Endothelial cell of umbilical vein (primary cell): ENCODE results near the gene FAM43B.

Source experiments
- CTCF ChIP-seq, 2 donors: IDR thresholded peaks; 1 replicate in 1 of 2; 2 replicates in 1 of 2; pipeline ENCODE4 v1.5.1; 2011; ENCODE audit warnings: low read length in 2 of 2, mild to moderate bottlenecking in 2 of 2, moderate library complexity in 2 of 2, control low read depth in 1 of 2, inconsistent platforms in 1 of 2, low read depth in 1 of 2; ENCODE audit not compliant: insufficient read depth in 1 of 2; ENCODE audit errors: extremely low read depth in 1 of 2
- EZH2 ChIP-seq: IDR thresholded peaks from 2 replicates; pipeline ENCODE4 v1.6.1; 2012; ENCODE audit warnings: borderline replicate concordance, low read depth, mild to moderate bottlenecking, moderate library complexity, low read length, inconsistent platforms; ENCODE audit not compliant: severe bottlenecking
- MYC ChIP-seq: IDR thresholded peaks from one replicate; pipeline ENCODE4 v1.6.1; 2011; ENCODE audit warnings: mild to moderate bottlenecking, low read depth, low read length
- POLR2A ChIP-seq: IDR thresholded peaks from 2 replicates; pipeline ENCODE4 v1.6.1; 2012; ENCODE audit warnings: low read depth, mild to moderate bottlenecking, control low read depth, low read length

GRCh38 chr1:20530306-20530705 is 22.1 kb upstream of the FAM43B start:
- TF ChIP-seq EZH2 (no peak), CTCF (IDR thresholded peaks at IDR 0.05; ENCODE audit: extremely low read depth in 1 of 2, insufficient read depth in 1 of 2, low read depth in 1 of 2, low read length in 2 of 2) (no peak), POLR2A (no peak), MYC (no peak)
